KOPT-K1 (cell line): ENCODE measurements around the gene DNAH1.
A peak's percentile ranks its signal among the peaks of the same experiment; 100 is the strongest.

ENCODE experiments used
- H3K27ac ChIP-seq: fragments of 200-600 bp; sonication (generic); 2 replicates; pipeline ENCODE4 v1.5.1; 2016; ENCODE audit warnings: antibody characterized with exemption, mild to moderate bottlenecking, low read depth, low read length; ENCODE audit not compliant: poor library complexity, severe bottlenecking
- H3K36me3 ChIP-seq: fragments of 200-600 bp; sonication (generic); 2 replicates; pipeline ENCODE4 v1.5.1; 2017; ENCODE audit warnings: antibody characterized with exemption, mild to moderate bottlenecking, low read length, moderate library complexity; ENCODE audit not compliant: insufficient read depth
- H3K9me3 ChIP-seq: fragments of 200-600 bp; sonication (generic); 2 replicates; pipeline ENCODE4 v1.5.1; 2017; ENCODE audit warnings: antibody characterized with exemption, low read length, mild to moderate bottlenecking; ENCODE audit not compliant: insufficient read depth, poor library complexity, severe bottlenecking

DNAH1 gene

GRCh38 chr3:52351762-52352368 lies 35.7 kb downstream of the DNAH1 start:
- Histone ChIP-seq H3K27ac (no peak overlapping the region), H3K9me3 (no peaks in the 10 kb centered on the region), H3K36me3 (peaks cover 22% of the 10 kb centered on the region; the same call in 1 of the 2 replicates)

- Histone ChIP-seq H3K9me3 (no peaks in the 10 kb centered on the region), H3K36me3 (peaks cover 22% of the 10 kb centered on the region; the same call in 1 of the 2 replicates), H3K27ac (no peak overlapping the region)
Observed at GRCh38 chr3:52352566-52352965, 36.4 kb downstream of the DNAH1 start.

- Histone ChIP-seq H3K27ac (no peak overlapping the region), H3K9me3 (no peaks in the 10 kb centered on the region), H3K36me3 (peaks cover 20% of the 10 kb centered on the region; the same call in 1 of the 2 replicates)
Observed at GRCh38 chr3:52353291-52353855, 37.3 kb downstream of the DNAH1 start.

GRCh38 chr3:52354676-52355075 lies 38.6 kb downstream of the DNAH1 start:
- Histone ChIP-seq H3K36me3 (peaks cover 16% of the 10 kb centered on the region; the same call in 1 of the 2 replicates), H3K27ac (no peak overlapping the region), H3K9me3 (no peaks in the 10 kb centered on the region)

- peaks cover 24% of the 10 kb centered on the region; the same call in 1 of the 2 replicates for H3K36me3 ChIP-seq
- no peak overlapping the region for H3K27ac ChIP-seq
- no peaks in the 10 kb centered on the region for H3K9me3 ChIP-seq
Observed at GRCh38 chr3:52355526-52355925, 39.4 kb downstream of the DNAH1 start.

GRCh38 chr3:52356126-52356525 lies 40.0 kb downstream of the DNAH1 start:
- no peak overlapping the region for H3K27ac ChIP-seq

GRCh38 chr3:52357151-52358080 lies 41.3 kb downstream of the DNAH1 start:
- H3K27ac ChIP-seq = peak overlapping the region; percentile 66
- H3K36me3 ChIP-seq = peaks cover 24% of the 10 kb centered on the region; the same call in 1 of the 2 replicates
- H3K9me3 ChIP-seq = no peaks in the 10 kb centered on the region

More at GRCh38 chr3:52356126-52356525, 40.0 kb downstream of the DNAH1 start:
- peaks cover 24% of the 10 kb centered on the region; the same call in 1 of the 2 replicates for H3K36me3 ChIP-seq
- H3K9me3 ChIP-seq = no peaks in the 10 kb centered on the region

GRCh38 chr3:52358362-52358940 lies 42.3 kb downstream of the DNAH1 start:
- no peaks in the 10 kb centered on the region for H3K9me3 ChIP-seq
- H3K36me3 ChIP-seq = peaks cover 24% of the 10 kb centered on the region; the same call in 1 of the 2 replicates
- peak overlapping the region; percentile 66 for H3K27ac ChIP-seq

- no peak overlapping the region for H3K27ac ChIP-seq
- H3K36me3 ChIP-seq = peaks cover 19% of the 10 kb centered on the region; the same call in 1 of the 2 replicates
- H3K9me3 ChIP-seq = no peaks in the 10 kb centered on the region
Observed at GRCh38 chr3:52359116-52359855, 43.2 kb downstream of the DNAH1 start.

GRCh38 chr3:52361011-52361410 lies 44.9 kb downstream of the DNAH1 start:
- no peak overlapping the region for H3K27ac ChIP-seq
- peaks cover 17% of the 10 kb centered on the region; the same call in 1 of the 2 replicates for H3K36me3 ChIP-seq
- H3K9me3 ChIP-seq = no peaks in the 10 kb centered on the region

GRCh38 chr3:52361454-52361853 lies 45.3 kb downstream of the DNAH1 start:
- Histone ChIP-seq H3K36me3 (peaks cover 17% of the 10 kb centered on the region; the same call in 1 of the 2 replicates), H3K27ac (no peak overlapping the region), H3K9me3 (no peaks in the 10 kb centered on the region)

- Histone ChIP-seq H3K9me3 (no peaks in the 10 kb centered on the region), H3K27ac (no peak overlapping the region), H3K36me3 (peaks cover 17% of the 10 kb centered on the region; the same call in 1 of the 2 replicates)
Observed at GRCh38 chr3:52361898-52362297, 45.8 kb downstream of the DNAH1 start.

- Histone ChIP-seq H3K27ac (no peak overlapping the region), H3K9me3 (no peaks in the 10 kb centered on the region), H3K36me3 (peaks cover 13% of the 10 kb centered on the region; the same call in 1 of the 2 replicates)
Observed at GRCh38 chr3:52364322-52365035, 48.4 kb downstream of the DNAH1 start.

GRCh38 chr3:52366527-52366926 lies 50.4 kb downstream of the DNAH1 start:
- Histone ChIP-seq H3K36me3 (peaks cover 13% of the 10 kb centered on the region; the same call in 1 of the 2 replicates), H3K27ac (no peak overlapping the region), H3K9me3 (no peaks in the 10 kb centered on the region)
